A549 (cell line): ENCODE results near the gene ITGA11. TPM values are rescaled to one million over a fixed set of nuclear protein-coding genes. Genes with fewer than 3 reads are reported as not detected.

Experiments used
- ATAC-seq, 2 experiments: fragments of 200-7000 bp in 1 of 2; fragments of >200 bp in 1 of 2; cut with Nextera tagmentation in 1 of 2; cut with Tn5 transposase in 1 of 2; 3 replicates each; pipeline versions ENCODE4 v1.8.0 to v1.9.1; 2018 to 2020; ENCODE audit warnings: mild to moderate bottlenecking in 1 of 2, moderate library complexity in 1 of 2
- CTCF ChIA-PET: fragments of 300-600 bp; sonication (Branson Sonifier 250); formaldehyde crosslinking; extraction: SDS; loops from one replicate; lab custom pipeline; 2021; ENCODE audit warnings: antibody characterized with exemption, inconsistent platforms; lab: Yijun Ruan, JAX
- POLR2A ChIA-PET: fragments of 350-600 bp; formaldehyde crosslinking; extraction: SDS; loops from one replicate; lab custom pipeline; 2021; ENCODE audit warnings: antibody characterized with exemption, inconsistent platforms; lab: Yijun Ruan, JAX
- DNase-seq, 2 experiments: peaks; one replicate each; pipeline versions ENCODE4 v3.0.0 to v3.0.0-alpha.2; 2011 to 2016; ENCODE audit warnings: low read depth in 1 of 2, low spot score in 1 of 2
- FAIRE-seq: peaks from 2 replicates; lab custom pipeline; 2011; peaks lifted over from hg19 to GRCh38; lab: Jason Lieb, UNC
- H3K27ac ChIP-seq, 2 experiments: fragments of >200 bp; sonication (Bioruptor Twin); formaldehyde crosslinking; 3 replicates each; pipeline ENCODE4 v1.5.1; 2016 to 2017
- H3K4me1 ChIP-seq: fragments of >200 bp; sonication (Bioruptor Twin); formaldehyde crosslinking; 3 replicates; pipeline ENCODE4 v1.6.1; 2016
- H3K4me2 ChIP-seq: fragments of >200 bp; sonication (Bioruptor Twin); formaldehyde crosslinking; 3 replicates; pipeline ENCODE4 v1.6.1; 2016
- H3K4me3 ChIP-seq: fragments of >200 bp; sonication (Bioruptor Twin); formaldehyde crosslinking; 3 replicates; pipeline ENCODE4 v1.5.1; 2016
- H3K9me3 ChIP-seq: fragments of >200 bp; sonication (Bioruptor Twin); formaldehyde crosslinking; 3 replicates; pipeline ENCODE4 v1.6.1; 2016
- ATOH8 ChIP-seq: fragments of 250-450 bp; sonication (Bioruptor Pico); IDR thresholded peaks from 2 replicates; pipeline ENCODE4 v1.5.0; 2020; ENCODE audit warnings: low read depth, mild to moderate bottlenecking, moderate library complexity
- BHLHE40 ChIP-seq: IDR thresholded peaks from 2 replicates; pipeline ENCODE4 v1.6.1; 2012; ENCODE audit warnings: low read depth, low read length, inconsistent platforms
- CBX2 ChIP-seq: fragments of 200-600 bp; sonication (generic); IDR thresholded peaks from 2 replicates; pipeline ENCODE4 v1.6.1; 2016; ENCODE audit warnings: low read depth, mild to moderate bottlenecking, borderline replicate concordance
- CBX8 ChIP-seq: fragments of 200-600 bp; sonication (generic); IDR thresholded peaks from 2 replicates; pipeline ENCODE4 v1.6.1; 2016
- CEBPB ChIP-seq, 2 experiments: fragments of >200 bp in 1 of 2; sonication (Bioruptor Twin) in 1 of 2; formaldehyde crosslinking in 1 of 2; IDR thresholded peaks; 2 replicates each; pipeline ENCODE4 v1.6.1; 2012 to 2016
- EHF ChIP-seq: fragments of 250-450 bp; sonication (Bioruptor Pico); IDR thresholded peaks from 2 replicates; pipeline ENCODE4 v1.5.0; 2020; ENCODE audit warnings: mild to moderate bottlenecking
- EHMT2 ChIP-seq: fragments of 200-600 bp; sonication (generic); IDR thresholded peaks from 2 replicates; pipeline ENCODE4 v1.6.1; 2016; ENCODE audit warnings: antibody characterized with exemption, low read depth, mild to moderate bottlenecking, moderate library complexity
- ELK1 ChIP-seq: fragments of 150-350 bp; IDR thresholded peaks from 2 replicates; pipeline ENCODE4 v1.6.1; 2014; ENCODE audit warnings: low read depth, mild to moderate bottlenecking, low read length
- EP300 ChIP-seq, 2 experiments: fragments of >200 bp; sonication (Bioruptor Twin); formaldehyde crosslinking; IDR thresholded peaks; 2 replicates in 1 of 2; 3 replicates in 1 of 2; pipeline ENCODE4 v1.6.1; 2016 to 2017
- ESRRA ChIP-seq: fragments of 150-350 bp; IDR thresholded peaks from 2 replicates; pipeline ENCODE4 v1.6.1; 2014; ENCODE audit warnings: mild to moderate bottlenecking, low read length, borderline replicate concordance
- GATA3 ChIP-seq: IDR thresholded peaks from 2 replicates; pipeline ENCODE4 v1.6.1; 2012; ENCODE audit warnings: borderline replicate concordance
- HOXA7 ChIP-seq: fragments of 250-450 bp; sonication (Bioruptor Pico); IDR thresholded peaks from 2 replicates; pipeline ENCODE4 v1.5.0; 2020; ENCODE audit warnings: mild to moderate bottlenecking, moderate library complexity
- JUN ChIP-seq, 2 experiments: fragments of >200 bp; sonication (Bioruptor Twin); formaldehyde crosslinking; IDR thresholded peaks; 2 replicates in 1 of 2; 3 replicates in 1 of 2; pipeline ENCODE4 v1.6.1; 2016 to 2017
- JUNB ChIP-seq: fragments of >200 bp; sonication (Bioruptor Twin); formaldehyde crosslinking; IDR thresholded peaks from 2 replicates; pipeline ENCODE4 v1.6.1; 2016
- KDM1A ChIP-seq: fragments of 200-600 bp; sonication (generic); IDR thresholded peaks from 2 replicates; pipeline ENCODE4 v1.6.1; 2016; ENCODE audit warnings: low read depth, mild to moderate bottlenecking
- MYC ChIP-seq: IDR thresholded peaks from 2 replicates; pipeline ENCODE4 v1.6.1; 2012; ENCODE audit warnings: mild to moderate bottlenecking, inconsistent platforms, low read length, improper control_type of control experiment, borderline replicate concordance
- NFE2L2 ChIP-seq: fragments of 150-350 bp; conservative IDR thresholded peaks from 2 replicates; pipeline ENCODE4 v1.6.1; 2014; ENCODE audit warnings: low read length
- RAD21 ChIP-seq, 2 experiments: fragments of >200 bp in 1 of 2; sonication (Bioruptor Twin) in 1 of 2; formaldehyde crosslinking in 1 of 2; IDR thresholded peaks in 1 of 2; conservative IDR thresholded peaks in 1 of 2; 2 replicates in 1 of 2; 3 replicates in 1 of 2; pipeline ENCODE4 v1.6.1; 2012 to 2018; ENCODE audit warnings: inconsistent platforms in 1 of 2
- RARB ChIP-seq: fragments of 250-450 bp; sonication (Bioruptor Pico); IDR thresholded peaks from 2 replicates; pipeline ENCODE4 v1.8.0; 2021; ENCODE audit warnings: mild to moderate bottlenecking, moderate library complexity
- RCOR1 ChIP-seq: fragments of 150-350 bp; IDR thresholded peaks from 2 replicates; pipeline ENCODE4 v1.6.1; 2014; ENCODE audit warnings: antibody characterized with exemption, low read length, low read depth
- SREBF2 ChIP-seq: fragments of 450-650 bp; IDR thresholded peaks from 2 replicates; pipeline ENCODE4 v1.6.1; 2014; ENCODE audit warnings: mild to moderate bottlenecking, moderate library complexity
- TP53 ChIP-seq: fragments of 250-450 bp; sonication (Bioruptor Pico); IDR thresholded peaks from 2 replicates; pipeline ENCODE4 v1.5.0; 2021; ENCODE audit warnings: mild to moderate bottlenecking, moderate library complexity
- ZNF302 ChIP-seq: fragments of 250-450 bp; sonication (Bioruptor Pico); IDR thresholded peaks from 2 replicates; pipeline ENCODE4 v1.9.0; 2021; ENCODE audit warnings: inconsistent platforms, mild to moderate bottlenecking, moderate library complexity
- ZSCAN20 ChIP-seq: fragments of 250-450 bp; sonication (Bioruptor Pico); IDR thresholded peaks from 2 replicates; pipeline ENCODE4 v1.8.0; 2022; ENCODE audit warnings: mild to moderate bottlenecking, moderate library complexity
- WGBS: methylation state at CpG from one replicate; pipeline ENCODE4 v1.1.6; 2017; ENCODE audit errors: missing lambda C conversion rate; 5-methylcytosine and 5-hydroxymethylcytosine counted together
- polyA plus RNA-seq, 4 experiments: library from polyadenylated mRNA; depleted of rRNA in 3 of 4; stranded (reverse); fragments of >200 nt; fragmentation: RNase III in 1 of 4; extraction: RNeasy Plus Mini Kit Qiagen cat#74134 plus additional on column Dnase treatment in 1 of 4; gene quantifications; 2 replicates in 3 of 4; 3 replicates in 1 of 4; pipeline ENCODE4 v1.2.3, GENCODE V29; 2011 to 2017

Gene ITGA11
- polyA plus RNA-seq, 2 of the 4 experiments (the other 2 are of a cell fraction) = 8.3 to 17.2 TPM

GRCh38 chr15:68386587-68387288 lies 45.2 kb downstream of the ITGA11 start:
- POLR2A ChIA-PET = no interaction called here
- H3K4me2 ChIP-seq = no peak overlapping the region
- CTCF ChIA-PET = interaction anchor here (0.6 to 2.4 kb wide), 5 partner anchors 40 to 549 kb away, joined by 3 to 12 read pairs (median 3); no protein-coding TSS in a partner anchor
- ATAC-seq (no peak), FAIRE-seq (no peak), DNase-seq (no peak)
- H3K4me3 ChIP-seq = no peak overlapping the region
- 0 out of 3 replicates have a peak, but pooled peaks cover 3% of the 10 kb centered on the region for H3K9me3 ChIP-seq
- TF ChIP-seq EHF (CRISPR knock-in tag) (no peak), CEBPB (IDR thresholded peaks at IDR 0.05) (no peak), ZNF302 (CRISPR knock-in tag) (no peak), ELK1 (no peak), JUNB (no peak), ATOH8 (CRISPR knock-in tag) (no peak)
- H3K27ac ChIP-seq = peak overlapping the region in 1 of 2 experiments; percentile 81; a peak in 4 of 6 replicates
- WGBS = 80% methylated on average over 9 of the region's 9 CpGs
- H3K4me1 ChIP-seq = peaks cover 33% of the 10 kb centered on the region

- Histone ChIP-seq H3K4me2 (no peak overlapping the region), H3K4me3 (no peak overlapping the region), H3K4me1 (peaks cover 33% of the 10 kb centered on the region), H3K9me3 (0 out of 3 replicates have a peak, but pooled peaks cover 3% of the 10 kb centered on the region), H3K27ac (peak overlapping the region; percentile 78 to 81; a peak in 5 of 6 replicates)
- TF ChIP-seq EHF (CRISPR knock-in tag) (no peak), BHLHE40 (no peak), ZNF302 (CRISPR knock-in tag) (no peak)
- WGBS = 91% methylated on average over 8 of the region's 8 CpGs
- ChIA-PET POLR2A (no interaction called here), CTCF (interaction anchor here (0.7 to 3.8 kb wide), 9 partner anchors 8 to 549 kb away, joined by 3 to 20 read pairs (median 3); no protein-coding TSS in a partner anchor)
- FAIRE-seq (no peak), DNase-seq (no peak), ATAC-seq (no peak)
Measured at GRCh38 chr15:68385671-68386586, 46.0 kb downstream of the ITGA11 start.

GRCh38 chr15:68385240-68385561 lies 46.8 kb downstream of the ITGA11 start:
- DNase-seq = no peak
- ChIA-PET POLR2A (interaction anchor here (1.4 kb wide), 1 partner anchor 108 kb away, joined by 4 read pairs; the partner anchor contains the start of gene FEM1B), CTCF (interaction anchor here (0.5 to 3.8 kb wide), 9 partner anchors 8 to 289 kb away, joined by 3 to 20 read pairs (median 4); no protein-coding TSS in a partner anchor)
- H3K9me3 ChIP-seq = 0 out of 3 replicates have a peak, but pooled peaks cover 3% of the 10 kb centered on the region
- peaks cover 33% of the 10 kb centered on the region for H3K4me1 ChIP-seq
- ATAC-seq = no peak
- H3K4me2 ChIP-seq = peak overlapping the region; percentile 58
- H3K27ac ChIP-seq = peak overlapping the region; percentile 78 to 81
- 88% methylated on average over 3 of the region's 3 CpGs for WGBS
- H3K4me3 ChIP-seq = no peak overlapping the region
- FAIRE-seq = no peak
- TF ChIP-seq KDM1A = 0 out of 2 replicates have a peak, but pooled peaks have one; percentile 2
- no peak for TF ChIP-seq EP300 (IDR thresholded peaks at IDR 0.05)

GRCh38 chr15:68384451-68385239 lies 47.3 kb downstream of the ITGA11 start:
- Histone ChIP-seq H3K9me3 (0 out of 3 replicates have a peak, but pooled peaks cover 3% of the 10 kb centered on the region), H3K4me3 (no peak overlapping the region), H3K27ac (peak overlapping the region; percentile 78 to 81), H3K4me1 (peaks cover 33% of the 10 kb centered on the region), H3K4me2 (peak overlapping the region; percentile 58)
- 16% methylated on average over 9 of the region's 9 CpGs for WGBS
- peak; percentile 77 to 89 for ATAC-seq
- ChIA-PET CTCF (interaction anchor here (0.5 to 3.8 kb wide), 16 partner anchors 9 to 536 kb away, joined by 3 to 20 read pairs (median 3); no protein-coding TSS in a partner anchor), POLR2A (interaction anchor here (1.4 kb wide), 1 partner anchor 107 kb away, joined by 4 read pairs; the partner anchor contains the start of gene FEM1B)
- FAIRE-seq = peak; percentile 65
- peak; percentile 69 for DNase-seq
- TF ChIP-seq NFE2L2 = no peak
- TF ChIP-seq ZSCAN20 (CRISPR knock-in tag) = no peak
- peak; percentile 90 for TF ChIP-seq GATA3
- no peak for TF ChIP-seq EHMT2
- no peak for TF ChIP-seq RARB (CRISPR knock-in tag)
- no peak for TF ChIP-seq CEBPB (IDR thresholded peaks at IDR 0.05)
- TF ChIP-seq HOXA7 (CRISPR knock-in tag) = no peak
- no peak for TF ChIP-seq RCOR1
- TF ChIP-seq RAD21 (conservative IDR thresholded peaks at IDR 0.05 in 1 of 2, IDR thresholded peaks at IDR 0.05 in 1 of 2) = peak; percentile 23 to 30; a peak in 2 of 5 replicates
- TF ChIP-seq SREBF2 = no peak
- TF ChIP-seq CBX2 = no peak
- peak in 1 of 2 experiments; percentile 40; a peak in 1 of 5 replicates for TF ChIP-seq JUN (IDR thresholded peaks at IDR 0.05)
- no peak for TF ChIP-seq EHF (CRISPR knock-in tag)
- no peak for TF ChIP-seq EP300 (IDR thresholded peaks at IDR 0.05)
- TF ChIP-seq CBX8 = no peak
- TF ChIP-seq ESRRA = no peak
- no peak for TF ChIP-seq TP53 (CRISPR knock-in tag)
- no peak for TF ChIP-seq MYC
